Measurements from ENCODE around the gene SYCE1.

Gene SYCE1

GRCh38 chr10:133537546-133538545 is 27.5 kb downstream of the SYCE1 start:
- TF ChIP-seq, protein P1, sequence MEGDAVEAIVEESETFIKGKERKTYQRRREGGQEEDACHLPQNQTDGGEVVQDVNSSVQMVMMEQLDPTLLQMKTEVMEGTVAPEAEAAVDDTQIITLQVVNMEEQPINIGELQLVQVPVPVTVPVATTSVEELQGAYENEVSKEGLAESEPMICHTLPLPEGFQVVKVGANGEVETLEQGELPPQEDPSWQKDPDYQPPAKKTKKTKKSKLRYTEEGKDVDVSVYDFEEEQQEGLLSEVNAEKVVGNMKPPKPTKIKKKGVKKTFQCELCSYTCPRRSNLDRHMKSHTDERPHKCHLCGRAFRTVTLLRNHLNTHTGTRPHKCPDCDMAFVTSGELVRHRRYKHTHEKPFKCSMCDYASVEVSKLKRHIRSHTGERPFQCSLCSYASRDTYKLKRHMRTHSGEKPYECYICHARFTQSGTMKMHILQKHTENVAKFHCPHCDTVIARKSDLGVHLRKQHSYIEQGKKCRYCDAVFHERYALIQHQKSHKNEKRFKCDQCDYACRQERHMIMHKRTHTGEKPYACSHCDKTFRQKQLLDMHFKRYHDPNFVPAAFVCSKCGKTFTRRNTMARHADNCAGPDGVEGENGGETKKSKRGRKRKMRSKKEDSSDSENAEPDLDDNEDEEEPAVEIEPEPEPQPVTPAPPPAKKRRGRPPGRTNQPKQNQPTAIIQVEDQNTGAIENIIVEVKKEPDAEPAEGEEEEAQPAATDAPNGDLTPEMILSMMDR (IDR thresholded peaks at IDR 0.05) = no peak
- no peak for TF ChIP-seq ZFX (IDR thresholded peaks at IDR 0.05; ENCODE audit: borderline replicate concordance)

GRCh38 chr10:133536198-133536597 is 29.2 kb downstream of the SYCE1 start:
- H3K27ac ChIP-seq = no peak overlapping the region
- TF ChIP-seq ZFX (IDR thresholded peaks at IDR 0.05; ENCODE audit: borderline replicate concordance) = no peak
- TF ChIP-seq, protein P1 (IDR thresholded peaks at IDR 0.05) = no peak

More at GRCh38 chr10:133537546-133538545, 27.5 kb downstream of the SYCE1 start:
- no peak overlapping the region for H3K27ac ChIP-seq

DNA sequence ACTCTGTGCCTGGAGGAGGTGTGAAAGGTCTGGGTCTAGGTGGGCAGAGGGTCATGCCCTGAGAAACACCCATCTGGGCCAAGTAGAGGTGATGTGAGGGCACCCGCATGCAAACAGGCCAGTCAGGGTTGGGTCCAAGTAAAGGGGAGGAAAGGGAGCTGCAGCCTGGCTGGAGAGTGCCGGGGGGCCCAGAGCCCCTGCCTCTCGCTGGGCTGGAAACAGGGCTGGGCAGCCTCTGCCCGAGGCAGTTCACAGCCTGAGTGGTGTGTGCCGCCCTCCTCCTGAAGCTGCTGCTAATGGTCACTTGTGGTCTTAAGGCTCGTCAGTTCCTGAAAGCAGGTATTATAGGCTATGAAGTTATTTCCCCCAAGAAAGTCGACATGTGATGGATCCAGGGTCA is 31.0 kb downstream of the SYCE1 start:
- TF ChIP-seq, protein P1 (IDR thresholded peaks at IDR 0.05) = no peak
- no peak for TF ChIP-seq ZFX (IDR thresholded peaks at IDR 0.05; ENCODE audit: borderline replicate concordance)

DNA sequence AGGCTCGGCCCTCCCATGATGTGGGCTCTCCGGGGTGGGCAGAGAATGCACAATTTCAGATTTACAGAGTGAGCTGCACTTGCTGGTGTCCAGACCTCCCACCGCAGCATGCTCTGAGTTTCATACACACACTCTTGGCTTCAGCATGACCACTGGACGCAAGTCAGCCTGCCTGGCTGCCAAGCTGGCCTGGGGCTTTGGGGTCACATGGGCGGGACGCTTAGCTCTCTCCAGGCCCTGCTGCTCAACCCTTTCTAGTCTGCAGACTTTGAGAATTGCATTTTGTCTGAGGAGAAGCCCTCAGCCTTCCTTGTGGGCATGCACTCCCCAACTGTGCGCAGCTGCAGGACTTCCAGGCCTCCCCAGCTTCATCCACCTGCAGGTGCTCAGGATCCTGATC is 32.5 kb downstream of the SYCE1 start:
- TF ChIP-seq, protein P1 (IDR thresholded peaks at IDR 0.05) = no peak
- TF ChIP-seq ZFX (IDR thresholded peaks at IDR 0.05; ENCODE audit: borderline replicate concordance) = no peak

More for the DNA sequence above, 31.0 kb downstream of the SYCE1 start:
- H3K27ac ChIP-seq = no peak overlapping the region

DNA sequence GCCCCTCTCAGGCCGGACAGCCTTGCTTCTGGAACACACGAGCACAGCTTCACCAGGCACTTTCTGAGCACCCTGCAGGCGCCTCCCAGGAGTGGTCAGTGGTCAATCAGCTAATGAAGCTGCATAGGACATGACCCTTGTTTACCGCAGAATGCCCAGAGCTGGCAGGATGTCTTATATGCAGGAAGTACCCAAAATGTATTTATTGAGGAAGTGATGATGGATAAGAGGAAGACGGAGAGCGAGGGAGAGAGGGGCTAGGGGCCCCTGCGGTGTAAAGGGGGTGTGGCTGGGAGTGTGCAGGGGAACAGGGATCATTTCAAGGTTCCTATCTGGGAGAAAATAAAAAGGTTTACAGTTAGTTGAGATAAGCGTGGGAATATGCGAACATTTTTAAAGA is 34.9 kb downstream of the SYCE1 start:
- TF ChIP-seq, protein P1 (IDR thresholded peaks at IDR 0.05) = no peak
- H3K27ac ChIP-seq = no peak overlapping the region

More for the DNA sequence above, 32.5 kb downstream of the SYCE1 start:
- no peak overlapping the region for H3K27ac ChIP-seq

- TF ChIP-seq, protein P1 (IDR thresholded peaks at IDR 0.05) = no peak
- no peak for TF ChIP-seq ZFX (IDR thresholded peaks at IDR 0.05; ENCODE audit: borderline replicate concordance)
- H3K27ac ChIP-seq = no peak overlapping the region
These were observed 35.8 kb downstream of the SYCE1 start for GRCh38 chr10:133529576-133529946.
